Kidney capillary endothelial cell (primary cell): ENCODE results near the gene RUNDC3A.
"Not testable (repeated sequence)": the region's sequence is repeated elsewhere in the genome, so short reads cannot be mapped to it uniquely, and the experiment has no call there.

Experiments used
- DNase-seq: peaks from one replicate; pipeline ENCODE4 v3.0.0-alpha.2; 2018; ENCODE audit warnings: low spot score

RUNDC3A gene

GRCh38 chr17:44318077-44318892 is 9.9 kb downstream of the RUNDC3A start:
- no peak for DNase-seq

GRCh38 chr17:44320066-44320465 is 11.7 kb downstream of the RUNDC3A start:
- DNase-seq: no peak

- DNase-seq: no peak
These were observed 13.1 kb downstream of the RUNDC3A start for GRCh38 chr17:44321246-44322120.

- no peak for DNase-seq
These were observed 14.0 kb downstream of the RUNDC3A start for GRCh38 chr17:44322236-44322895.

- DNase-seq: no peak
These were observed 15.1 kb downstream of the RUNDC3A start for GRCh38 chr17:44323359-44324091.

GRCh38 chr17:44324092-44324570 is 15.7 kb downstream of the RUNDC3A start:
- DNase-seq: no peak

- DNase-seq: peak; percentile 91
These were observed 16.3 kb downstream of the RUNDC3A start, which contains the start of gene SLC25A39 for GRCh38 chr17:44324571-44325275. Gene SLC25A39 (minus strand): TSS chr17:44324823. CDS start chr17:44323562, 1,261 bp downstream.

GRCh38 chr17:44326861-44327444 is 18.6 kb downstream of the RUNDC3A start:
- peak; percentile 96 for DNase-seq

- no peak for DNase-seq
These were observed 19.5 kb downstream of the RUNDC3A start for GRCh38 chr17:44327715-44328449.

DNA sequence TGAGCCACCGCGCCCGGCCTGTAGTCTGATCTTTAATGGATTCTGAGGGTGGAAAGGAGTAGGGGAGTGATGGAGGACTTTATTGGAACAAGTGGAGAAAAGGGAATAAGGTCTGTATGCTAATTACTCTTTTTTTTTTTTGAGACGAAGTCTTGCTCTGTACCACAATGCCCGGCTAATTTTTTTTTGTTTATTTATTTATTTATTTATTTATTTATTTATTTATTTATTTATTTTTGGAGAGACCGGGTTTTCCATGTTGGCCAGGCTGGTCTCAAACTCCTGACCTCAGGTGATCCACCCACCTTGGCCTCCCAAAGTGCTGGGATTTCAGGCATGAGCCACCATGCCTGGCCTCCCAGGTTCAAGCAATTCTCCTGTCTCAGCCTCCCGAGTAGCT is 21.1 kb downstream of the RUNDC3A start:
- not testable (repeated sequence) for DNase-seq

DNA sequence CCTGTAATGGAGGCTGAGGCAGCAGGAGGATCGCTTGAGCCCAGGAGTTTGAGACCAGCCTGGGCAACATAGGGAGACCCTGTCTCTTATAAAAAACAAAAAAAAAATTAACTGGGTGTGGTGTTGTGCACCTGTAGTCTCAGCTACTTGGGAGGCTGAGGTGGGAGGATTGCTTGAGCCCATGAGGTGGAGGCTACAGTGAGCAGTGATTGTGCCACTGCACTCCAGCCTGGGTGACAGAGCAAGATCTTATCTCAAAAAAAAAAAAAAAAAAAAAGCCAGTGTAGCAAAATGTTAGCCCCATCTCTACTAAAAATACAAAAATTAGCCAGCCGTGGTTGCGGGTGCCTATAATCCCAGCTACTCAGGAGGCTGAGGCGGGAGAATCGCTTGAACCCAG is 21.9 kb downstream of the RUNDC3A start:
- DNase-seq: not testable (repeated sequence)

DNA sequence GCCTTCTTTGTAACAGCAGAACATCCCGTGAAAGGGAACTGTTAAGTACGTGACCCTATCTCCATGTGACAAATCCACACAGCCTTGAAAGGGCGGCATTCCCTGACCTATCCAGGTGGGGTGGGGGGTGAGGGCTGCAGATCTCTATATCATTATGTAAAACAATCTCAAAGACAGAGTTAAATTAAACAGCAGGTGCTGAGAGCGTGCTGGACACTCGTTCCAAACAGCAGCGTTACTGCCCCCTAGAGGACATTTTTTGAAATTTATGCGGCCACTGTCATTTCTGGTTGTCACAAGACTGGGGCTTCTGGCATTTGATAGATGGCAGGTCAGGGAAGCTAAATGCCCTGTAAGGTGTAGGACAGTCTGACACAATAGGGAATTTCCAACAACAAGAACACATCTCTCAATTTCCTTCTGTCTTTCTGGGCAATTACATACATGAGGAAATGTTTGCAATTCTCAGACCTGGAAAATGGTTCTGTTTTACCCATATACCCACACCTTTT is 22.9 kb downstream of the RUNDC3A start:
- DNase-seq: peak; percentile 67

GRCh38 chr17:44333371-44333770 is 25.0 kb downstream of the RUNDC3A start:
- DNase-seq: no peak

DNA sequence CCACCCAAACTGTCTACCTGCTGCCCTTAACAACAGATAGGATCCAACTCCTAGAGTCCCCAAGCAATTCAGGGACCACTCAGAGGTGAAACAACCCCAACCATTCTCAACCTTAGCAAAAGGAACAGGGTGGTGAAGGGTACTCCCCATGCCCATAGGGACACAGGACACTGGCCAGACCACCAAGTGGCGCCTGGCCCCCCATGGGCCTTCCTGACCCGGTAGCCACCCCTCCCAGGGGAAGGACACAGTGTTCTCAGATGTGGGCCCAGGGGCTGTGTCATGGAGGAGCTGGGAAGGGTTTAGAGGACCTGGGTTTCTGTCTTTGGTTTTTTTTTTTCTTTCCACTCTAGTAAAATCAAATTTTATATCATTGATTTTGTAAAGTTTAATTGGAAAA is 25.9 kb downstream of the RUNDC3A start:
- DNase-seq: no peak

- no peak for DNase-seq
These were observed 26.3 kb downstream of the RUNDC3A start for GRCh38 chr17:44334727-44335126.

DNA sequence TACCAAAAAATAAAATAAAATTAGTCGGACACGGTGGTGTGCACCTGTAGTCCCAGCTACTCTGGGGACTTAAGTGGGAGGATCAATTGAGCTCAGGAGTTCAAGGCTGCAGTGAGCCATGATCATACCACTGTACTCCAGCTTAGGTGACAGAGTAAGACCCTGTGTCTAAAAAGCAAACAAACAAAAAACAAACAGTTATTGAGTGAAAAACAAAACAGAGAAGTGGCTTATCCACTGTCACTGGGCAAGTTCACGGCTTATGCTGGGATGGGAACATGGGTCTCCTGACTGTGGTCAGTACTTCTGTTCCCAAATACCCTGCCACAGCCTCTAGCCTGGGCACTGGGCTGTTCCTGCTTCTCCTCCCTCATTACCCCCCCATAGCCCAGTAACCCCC is 27.2 kb downstream of the RUNDC3A start:
- no peak for DNase-seq

DNA sequence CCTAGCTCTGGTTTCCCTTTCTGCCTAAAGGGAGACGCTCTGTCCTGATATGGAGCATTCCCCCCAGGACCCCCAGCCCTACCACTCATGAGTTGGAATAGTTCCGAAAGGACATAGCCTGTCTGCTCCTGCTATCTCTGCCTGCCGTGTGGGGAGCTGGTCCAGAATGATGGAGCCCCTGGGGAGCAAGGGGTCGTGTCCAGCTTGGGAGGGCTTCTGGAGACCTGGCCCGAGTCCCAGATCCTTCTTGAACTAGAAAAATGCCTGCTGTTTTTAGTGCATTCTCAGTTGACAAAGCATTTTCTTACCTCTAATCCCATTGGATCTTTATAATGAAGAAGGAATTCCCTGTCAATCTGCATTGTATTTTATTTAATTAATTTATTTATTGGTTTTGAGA is 27.6 kb downstream of the RUNDC3A start:
- no peak for DNase-seq

- DNase-seq: no peak
These were observed 30.3 kb downstream of the RUNDC3A start for GRCh38 chr17:44338702-44339101.

GRCh38 chr17:44340553-44340952 is 32.2 kb downstream of the RUNDC3A start:
- DNase-seq: not testable (repeated sequence)
